ENCODE results near the gene SLC25A2.
A peak's percentile ranks its signal among the peaks of the same experiment; 100 is the strongest.
"Not testable (repeated sequence)": the region's sequence is repeated elsewhere in the genome, so short reads cannot be mapped to it uniquely, and the experiment has no call there.

The SLC25A2 gene

DNA sequence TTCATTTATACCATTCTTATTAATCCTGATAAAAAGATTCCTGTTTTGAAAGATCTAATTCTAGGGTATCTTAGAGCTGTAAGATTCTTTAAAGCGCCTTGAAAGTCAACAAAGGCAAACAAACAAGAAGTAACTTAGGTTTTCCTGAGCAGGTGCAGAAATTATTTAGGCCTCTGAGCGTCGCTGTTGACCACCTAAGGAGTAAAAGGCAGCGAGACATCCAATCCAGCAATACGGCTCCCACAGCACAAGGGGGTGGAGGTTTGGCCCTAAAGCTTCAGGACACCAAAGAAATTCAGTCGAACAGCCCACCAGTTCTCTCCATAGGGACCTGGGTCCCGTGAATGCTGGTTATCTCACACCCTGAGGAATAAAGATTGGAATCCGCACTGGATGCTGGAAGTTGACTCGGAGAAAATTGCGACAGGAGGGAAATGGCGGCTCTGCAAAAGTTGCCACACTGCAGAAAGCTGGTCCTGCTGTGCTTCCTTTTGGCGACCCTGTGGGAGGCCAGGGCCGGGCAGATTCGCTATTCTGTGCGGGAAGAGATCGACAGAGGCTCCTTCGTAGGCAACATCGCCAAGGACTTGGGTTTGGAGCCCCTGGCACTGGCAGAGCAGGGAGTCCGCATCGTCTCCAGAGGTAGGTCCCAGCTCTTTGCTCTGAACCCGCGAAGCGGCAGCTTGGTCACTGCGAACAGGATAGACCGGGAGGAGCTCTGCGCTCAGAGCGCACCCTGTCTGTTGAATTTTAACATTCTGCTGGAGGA is 34.9 kb upstream of the SLC25A2 start, which contains the start of gene PCDHGA2:
Gene PCDHGA2 (plus strand): TSS at position 223 of the 769 bp plus-strand sequence.
- Histone ChIP-seq H3K4me3 (ENCODE audit: insufficient read depth, low read depth, low read length) (no peak within 1 kb of the TSS), H3K27ac (ENCODE audit: insufficient read depth, low read depth, low read length, poor library complexity, severe bottlenecking) (no peak within 1 kb of the TSS)
- WGBS, 2 experiments: 81% methylated on average over 27 of the region's 27 CpGs

DNA sequence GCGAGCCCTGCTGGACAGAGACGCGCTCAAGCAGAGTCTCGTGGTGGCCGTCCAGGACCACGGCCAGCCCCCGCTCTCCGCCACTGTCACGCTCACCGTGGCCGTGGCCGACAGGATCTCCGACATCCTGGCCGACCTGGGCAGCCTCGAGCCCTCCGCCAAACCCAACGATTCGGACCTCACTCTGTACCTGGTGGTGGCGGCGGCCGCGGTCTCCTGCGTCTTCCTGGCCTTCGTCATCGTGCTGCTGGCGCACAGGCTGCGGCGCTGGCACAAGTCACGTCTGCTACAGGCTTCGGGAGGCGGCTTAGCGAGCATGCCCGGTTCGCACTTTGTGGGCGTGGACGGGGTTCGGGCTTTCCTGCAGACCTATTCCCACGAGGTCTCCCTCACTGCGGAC is 28.7 kb upstream of the SLC25A2 start:
- not testable (repeated sequence) for H3K4me3 ChIP-seq (ENCODE audit: insufficient read depth, low read depth, low read length)
- WGBS, 2 experiments: 96% methylated on average over 39 of the region's 39 CpGs

More for the DNA sequence above, 34.9 kb upstream of the SLC25A2 start, which contains the start of gene PCDHGA2:
- Histone ChIP-seq H3K36me3 (ENCODE audit: control insufficient read depth, insufficient read depth, low read length) (no peaks in the 10 kb centered on the region), H3K27me3 (ENCODE audit: control insufficient read depth, insufficient read depth, low read length, poor library complexity, severe bottlenecking) (no peaks in the 10 kb centered on the region), H3K9me3 (ENCODE audit: control insufficient read depth, low read length) (no peaks in the 10 kb centered on the region), H3K4me1 (ENCODE audit: control insufficient read depth, insufficient read depth, low read length) (no peaks in the 10 kb centered on the region)

GRCh38 chr5:141330299-141331080 is 26.6 kb upstream of the SLC25A2 start, which contains the start of gene PCDHGA1:
TSS of gene PCDHGA1 (plus strand) at chr5:141330514.
- Histone ChIP-seq H3K9me3 (ENCODE audit: control insufficient read depth, low read length) (no peaks in the 10 kb centered on the region), H3K4me3 (ENCODE audit: insufficient read depth, low read depth, low read length) (no peak within 1 kb of the TSS), H3K36me3 (ENCODE audit: control insufficient read depth, insufficient read depth, low read length) (no peaks in the 10 kb centered on the region), H3K27ac (ENCODE audit: insufficient read depth, low read depth, low read length, poor library complexity, severe bottlenecking) (no peak within 1 kb of the TSS), H3K27me3 (ENCODE audit: control insufficient read depth, insufficient read depth, low read length, poor library complexity, severe bottlenecking) (no peaks in the 10 kb centered on the region), H3K4me1 (ENCODE audit: control insufficient read depth, insufficient read depth, low read length) (no peaks in the 10 kb centered on the region)
- 88 to 89% methylated on average over 21 of the region's 21 CpGs for WGBS, 2 experiments

More for the DNA sequence above, 28.7 kb upstream of the SLC25A2 start:
- H3K36me3 ChIP-seq (ENCODE audit: control insufficient read depth, insufficient read depth, low read length); H3K27me3 ChIP-seq (ENCODE audit: control insufficient read depth, insufficient read depth, low read length, poor library complexity, severe bottlenecking); H3K4me1 ChIP-seq (ENCODE audit: control insufficient read depth, insufficient read depth, low read length); H3K27ac ChIP-seq (ENCODE audit: insufficient read depth, low read depth, low read length, poor library complexity, severe bottlenecking); H3K9me3 ChIP-seq (ENCODE audit: control insufficient read depth, low read length): not testable (repeated sequence)

DNA sequence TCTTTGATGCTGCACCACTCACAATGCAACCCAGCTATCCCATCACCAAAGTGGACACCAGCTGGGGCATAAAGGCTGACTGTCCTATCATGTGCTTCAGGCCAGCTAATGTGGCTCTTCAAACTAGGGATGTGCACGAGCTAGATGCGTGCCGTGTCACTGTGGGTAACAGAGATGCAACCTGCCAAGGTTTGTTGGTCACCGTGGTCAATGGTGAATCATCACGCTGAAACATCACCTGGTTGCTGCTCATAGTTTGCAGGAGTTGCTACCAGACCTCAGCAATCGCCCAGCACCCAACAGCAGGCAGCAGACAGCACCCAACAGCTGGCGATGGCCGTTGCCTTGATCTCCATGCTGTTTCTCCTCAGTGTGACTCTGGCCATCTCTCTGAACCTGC is 24.4 kb upstream of the SLC25A2 start:
- 89 to 91% methylated on average over 8 of the region's 8 CpGs for whole genome bisulfite sequencing, 2 experiments

DNA sequence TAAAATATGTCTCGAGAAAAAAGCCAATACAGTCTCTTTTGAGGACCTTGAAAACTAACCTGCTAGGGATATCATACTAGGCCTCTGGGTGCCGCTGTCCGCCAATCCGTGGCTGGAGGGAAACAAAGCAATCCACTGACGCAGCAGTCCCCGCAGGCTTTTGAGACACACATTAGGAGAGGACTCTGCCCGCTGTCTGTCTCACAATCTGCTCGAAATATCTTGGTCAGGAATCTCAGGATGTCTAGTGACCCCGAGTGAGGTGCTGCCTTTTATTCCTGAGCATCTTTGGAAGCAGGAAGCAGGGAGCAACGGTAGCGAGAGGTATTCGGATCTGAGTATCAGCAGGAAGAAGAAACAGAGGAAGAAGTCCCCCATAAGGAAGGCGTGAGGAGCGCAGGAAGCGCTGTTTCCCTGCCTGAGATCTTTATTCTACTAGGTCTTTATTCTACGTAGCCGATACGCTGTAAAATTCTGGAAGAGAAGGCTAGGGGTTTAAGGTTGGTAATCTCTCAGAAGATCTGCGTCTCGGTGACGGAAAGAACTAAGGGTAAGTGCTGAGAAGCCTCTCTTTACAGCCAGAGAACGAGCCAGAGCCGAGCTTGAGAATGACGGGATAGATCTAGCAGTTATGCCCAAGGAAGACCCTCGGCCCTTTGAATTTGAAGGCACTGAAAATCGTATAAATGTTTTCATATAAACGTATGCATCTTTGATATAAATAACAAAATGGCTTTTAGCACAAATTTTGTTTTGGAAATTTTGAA is 22.4 kb upstream of the SLC25A2 start:
- H3K27me3 ChIP-seq (ENCODE audit: control insufficient read depth, insufficient read depth, low read length, poor library complexity, severe bottlenecking): no peaks in the 10 kb centered on the region

More for the DNA sequence above, 24.4 kb upstream of the SLC25A2 start:
- no peaks in the 10 kb centered on the region for H3K36me3 ChIP-seq (ENCODE audit: control insufficient read depth, insufficient read depth, low read length)
- no peak overlapping the region for H3K27ac ChIP-seq (ENCODE audit: insufficient read depth, low read depth, low read length, poor library complexity, severe bottlenecking)
- no peak overlapping the region for H3K4me3 ChIP-seq (ENCODE audit: insufficient read depth, low read depth, low read length)
- H3K9me3 ChIP-seq (ENCODE audit: control insufficient read depth, low read length): no peaks in the 10 kb centered on the region
- H3K27me3 ChIP-seq (ENCODE audit: control insufficient read depth, insufficient read depth, low read length, poor library complexity, severe bottlenecking): no peaks in the 10 kb centered on the region
- no peaks in the 10 kb centered on the region for H3K4me1 ChIP-seq (ENCODE audit: control insufficient read depth, insufficient read depth, low read length)

GRCh38 chr5:141322261-141322660 is 18.4 kb upstream of the SLC25A2 start:
- peaks cover 24% of the 10 kb centered on the region for H3K36me3 ChIP-seq (ENCODE audit: control insufficient read depth, insufficient read depth, low read length)
- no peak overlapping the region for H3K27ac ChIP-seq (ENCODE audit: insufficient read depth, low read depth, low read length, poor library complexity, severe bottlenecking)
- peaks cover 24% of the 10 kb centered on the region for H3K9me3 ChIP-seq (ENCODE audit: control insufficient read depth, low read length)
- no peaks in the 10 kb centered on the region for H3K4me1 ChIP-seq (ENCODE audit: control insufficient read depth, insufficient read depth, low read length)
- no peaks in the 10 kb centered on the region for H3K27me3 ChIP-seq (ENCODE audit: control insufficient read depth, insufficient read depth, low read length, poor library complexity, severe bottlenecking)
- H3K4me3 ChIP-seq (ENCODE audit: insufficient read depth, low read depth, low read length): no peak overlapping the region
- WGBS, 2 experiments: 93 to 98% methylated on average over 2 to 3 of the region's 3 CpGs

More for the DNA sequence above, 22.4 kb upstream of the SLC25A2 start:
- H3K9me3 ChIP-seq (ENCODE audit: control insufficient read depth, low read length): peaks cover 2% of the 10 kb centered on the region
- 77 to 83% methylated on average over 27 of the region's 27 CpGs for WGBS, 2 experiments
- no peaks in the 10 kb centered on the region for H3K4me1 ChIP-seq (ENCODE audit: control insufficient read depth, insufficient read depth, low read length)
- no peak overlapping the region for H3K4me3 ChIP-seq (ENCODE audit: insufficient read depth, low read depth, low read length)
- no peaks in the 10 kb centered on the region for H3K36me3 ChIP-seq (ENCODE audit: control insufficient read depth, insufficient read depth, low read length)
- no peak overlapping the region for H3K27ac ChIP-seq (ENCODE audit: insufficient read depth, low read depth, low read length, poor library complexity, severe bottlenecking)

DNA sequence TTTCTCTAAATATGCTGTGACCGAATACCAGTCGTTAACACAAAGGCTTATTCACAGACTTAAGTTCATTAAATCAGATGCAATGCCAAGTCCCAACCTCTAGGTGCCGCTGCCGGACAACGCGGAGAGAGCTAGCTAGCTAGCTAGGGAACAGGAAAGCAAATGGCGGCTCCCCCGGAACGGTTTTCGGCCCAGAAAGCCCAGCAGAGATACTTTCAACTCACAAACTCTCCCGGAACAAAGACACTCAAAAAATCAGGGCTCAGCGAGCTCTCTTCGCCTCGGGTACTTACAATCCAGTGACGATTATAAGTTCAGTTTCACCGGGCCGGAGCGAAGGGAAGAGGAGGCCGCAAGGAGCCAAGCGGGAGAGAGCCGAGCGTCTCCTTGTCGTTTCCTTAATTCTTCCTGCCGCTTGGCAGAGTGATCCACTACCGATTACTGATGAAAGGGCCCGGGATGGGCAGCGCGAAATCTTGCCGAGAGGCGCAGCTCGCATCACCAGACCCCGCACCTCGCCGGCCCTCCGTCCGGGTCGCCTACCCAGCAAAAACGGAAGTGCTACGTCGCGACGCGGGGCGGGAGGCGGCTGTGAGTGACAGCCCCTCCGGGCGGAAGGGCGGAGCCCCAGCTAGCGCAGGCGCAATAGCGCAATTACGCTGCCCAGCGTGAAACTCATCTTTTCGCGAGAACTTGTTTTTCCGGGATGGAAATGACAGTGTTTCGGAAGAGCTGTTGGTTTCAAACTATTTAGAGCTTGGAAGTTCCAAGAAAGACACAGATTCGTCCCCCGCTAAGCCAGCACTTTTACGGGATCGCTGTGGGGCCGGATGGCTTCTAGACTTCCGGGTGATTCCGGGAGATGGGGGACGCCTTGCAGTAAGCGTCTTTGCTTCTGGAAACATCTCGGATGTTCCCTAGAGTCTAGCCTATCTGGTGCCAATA is 16.6 kb upstream of the SLC25A2 start, which contains the start of gene TAF7:
Gene TAF7 (minus strand): TSS at position 560 of the 945 bp plus-strand sequence. CDS start 740 bp downstream, outside the sequence.
- Histone ChIP-seq H3K27ac (ENCODE audit: insufficient read depth, low read depth, low read length, poor library complexity, severe bottlenecking) (peak within 1 kb of the TSS; percentile 98), H3K27me3 (ENCODE audit: control insufficient read depth, insufficient read depth, low read length, poor library complexity, severe bottlenecking) (no peaks in the 10 kb centered on the region), H3K4me1 (ENCODE audit: control insufficient read depth, insufficient read depth, low read length) (no peaks in the 10 kb centered on the region), H3K9me3 (ENCODE audit: control insufficient read depth, low read length) (peaks cover 24% of the 10 kb centered on the region), H3K4me3 (ENCODE audit: insufficient read depth, low read depth, low read length) (peak within 1 kb of the TSS; percentile 96), H3K36me3 (ENCODE audit: control insufficient read depth, insufficient read depth, low read length) (peaks cover 29% of the 10 kb centered on the region)
- 3 to 4% methylated on average over 67 of the region's 67 CpGs for WGBS, 2 experiments

GRCh38 chr5:141319699-141320098 is 15.8 kb upstream of the SLC25A2 start:
- Histone ChIP-seq H3K4me3 (ENCODE audit: insufficient read depth, low read depth, low read length) (peak overlapping the region; percentile 96), H3K27ac (ENCODE audit: insufficient read depth, low read depth, low read length, poor library complexity, severe bottlenecking) (no peak overlapping the region), H3K36me3 (ENCODE audit: control insufficient read depth, insufficient read depth, low read length) (peaks cover 29% of the 10 kb centered on the region), H3K9me3 (ENCODE audit: control insufficient read depth, low read length) (peaks cover 24% of the 10 kb centered on the region), H3K27me3 (ENCODE audit: control insufficient read depth, insufficient read depth, low read length, poor library complexity, severe bottlenecking) (no peaks in the 10 kb centered on the region), H3K4me1 (ENCODE audit: control insufficient read depth, insufficient read depth, low read length) (no peaks in the 10 kb centered on the region)
- WGBS, 2 experiments: 80% methylated on average over 5 of the region's 5 CpGs

- Histone ChIP-seq H3K4me3 (ENCODE audit: insufficient read depth, low read depth, low read length) (peak overlapping the region; percentile 96), H3K4me1 (ENCODE audit: control insufficient read depth, insufficient read depth, low read length) (no peaks in the 10 kb centered on the region), H3K27ac (ENCODE audit: insufficient read depth, low read depth, low read length, poor library complexity, severe bottlenecking) (no peak overlapping the region), H3K36me3 (ENCODE audit: control insufficient read depth, insufficient read depth, low read length) (peaks cover 29% of the 10 kb centered on the region), H3K9me3 (ENCODE audit: control insufficient read depth, low read length) (peaks cover 24% of the 10 kb centered on the region), H3K27me3 (ENCODE audit: control insufficient read depth, insufficient read depth, low read length, poor library complexity, severe bottlenecking) (no peaks in the 10 kb centered on the region)
- 95% methylated on average over 6 of the region's 6 CpGs for WGBS, 2 experiments
Measured at GRCh38 chr5:141319202-141319601, 15.4 kb upstream of the SLC25A2 start.
